Parathyroid adenoma (tissue), 2 donors: ENCODE results near the gene SBF2.
A peak's percentile ranks its signal among the peaks of the same experiment; 100 is the strongest.

Experiments used
- H2AFZ ChIP-seq: fragments of 300-600 bp; sonication (generic); one replicate; pipeline ENCODE4 v1.7.0; 2017; ENCODE audit warnings: antibody characterized with exemption, mild to moderate bottlenecking
- H3K27ac ChIP-seq: fragments of 300-600 bp; sonication (generic); one replicate; pipeline ENCODE4 v1.7.0; 2017
- H3K27me3 ChIP-seq: fragments of 300-600 bp; sonication (generic); one replicate; pipeline ENCODE4 v1.7.0; 2017; ENCODE audit warnings: low read length; ENCODE audit not compliant: control insufficient read depth, insufficient read depth
- H3K36me3 ChIP-seq: fragments of 300-600 bp; sonication (generic); one replicate; pipeline ENCODE4 v1.7.0; 2017; ENCODE audit warnings: low read length; ENCODE audit not compliant: control insufficient read depth, insufficient read depth
- H3K4me1 ChIP-seq: fragments of 300-600 bp; sonication (generic); one replicate; pipeline ENCODE4 v1.7.0; 2017; ENCODE audit warnings: control low read depth
- H3K4me2 ChIP-seq: fragments of 300-600 bp; sonication (generic); one replicate; pipeline ENCODE4 v1.7.0; 2017; ENCODE audit warnings: low read length
- H3K4me3 ChIP-seq: fragments of 300-600 bp; sonication (generic); one replicate; pipeline ENCODE4 v1.7.0; 2017; ENCODE audit warnings: low read depth, low read length
- H3K79me2 ChIP-seq: fragments of 300-600 bp; sonication (generic); one replicate; pipeline ENCODE4 v1.7.0; 2017; ENCODE audit warnings: control low read depth
- H3K9ac ChIP-seq: fragments of 300-600 bp; sonication (generic); one replicate; pipeline ENCODE4 v1.7.0; 2017; ENCODE audit warnings: mild to moderate bottlenecking
- H3K9me3 ChIP-seq: fragments of 300-600 bp; sonication (generic); one replicate; pipeline ENCODE4 v1.7.0; 2017; ENCODE audit warnings: low read length; ENCODE audit not compliant: control insufficient read depth
- TF ChIP-seq, protein P1 (sequence below): fragments of 300-600 bp; sonication (generic); IDR thresholded peaks from one replicate; pipeline ENCODE4 v1.7.0; 2017; ENCODE audit warnings: antibody characterized with exemption, mild to moderate bottlenecking
- donor health status: primary hyperparathyroidism.

SBF2 gene

DNA sequence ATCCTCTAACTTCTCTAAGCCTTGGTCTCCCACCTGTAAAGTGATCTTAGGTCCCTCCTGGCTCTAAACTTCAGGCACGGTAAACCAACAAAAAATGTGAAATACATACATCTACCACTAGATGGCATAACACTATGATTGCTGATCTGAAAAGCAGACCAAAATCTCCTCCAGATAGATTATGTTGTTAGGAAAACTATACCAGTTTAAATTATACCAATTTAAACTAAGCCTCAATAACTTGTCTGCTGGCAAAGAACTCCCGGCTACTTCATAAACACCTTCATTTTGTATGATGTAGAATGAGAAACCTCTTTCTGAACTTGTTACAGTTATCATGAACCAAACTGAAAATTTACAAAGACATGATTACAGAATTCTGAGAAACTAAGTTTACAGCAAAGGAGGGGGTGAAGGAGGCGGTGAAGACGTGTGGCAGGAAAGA is 85.9 kb downstream of the SBF2 start:
- H3K4me1 ChIP-seq, result no peaks in the 10 kb centered on the region
- no peak overlapping the region for H3K4me2 ChIP-seq
- H3K27ac ChIP-seq, result no peak overlapping the region
- TF ChIP-seq, protein P1, sequence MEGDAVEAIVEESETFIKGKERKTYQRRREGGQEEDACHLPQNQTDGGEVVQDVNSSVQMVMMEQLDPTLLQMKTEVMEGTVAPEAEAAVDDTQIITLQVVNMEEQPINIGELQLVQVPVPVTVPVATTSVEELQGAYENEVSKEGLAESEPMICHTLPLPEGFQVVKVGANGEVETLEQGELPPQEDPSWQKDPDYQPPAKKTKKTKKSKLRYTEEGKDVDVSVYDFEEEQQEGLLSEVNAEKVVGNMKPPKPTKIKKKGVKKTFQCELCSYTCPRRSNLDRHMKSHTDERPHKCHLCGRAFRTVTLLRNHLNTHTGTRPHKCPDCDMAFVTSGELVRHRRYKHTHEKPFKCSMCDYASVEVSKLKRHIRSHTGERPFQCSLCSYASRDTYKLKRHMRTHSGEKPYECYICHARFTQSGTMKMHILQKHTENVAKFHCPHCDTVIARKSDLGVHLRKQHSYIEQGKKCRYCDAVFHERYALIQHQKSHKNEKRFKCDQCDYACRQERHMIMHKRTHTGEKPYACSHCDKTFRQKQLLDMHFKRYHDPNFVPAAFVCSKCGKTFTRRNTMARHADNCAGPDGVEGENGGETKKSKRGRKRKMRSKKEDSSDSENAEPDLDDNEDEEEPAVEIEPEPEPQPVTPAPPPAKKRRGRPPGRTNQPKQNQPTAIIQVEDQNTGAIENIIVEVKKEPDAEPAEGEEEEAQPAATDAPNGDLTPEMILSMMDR, result peak; percentile 58
- H3K4me3 ChIP-seq, result no peak overlapping the region
- H3K9ac ChIP-seq, result no peak overlapping the region
- no peak overlapping the region for H2AFZ ChIP-seq
- H3K27me3 ChIP-seq, result no peaks in the 10 kb centered on the region
- no peaks in the 10 kb centered on the region for H3K9me3 ChIP-seq
- peaks cover 12% of the 10 kb centered on the region for H3K79me2 ChIP-seq
- no peaks in the 10 kb centered on the region for H3K36me3 ChIP-seq

DNA sequence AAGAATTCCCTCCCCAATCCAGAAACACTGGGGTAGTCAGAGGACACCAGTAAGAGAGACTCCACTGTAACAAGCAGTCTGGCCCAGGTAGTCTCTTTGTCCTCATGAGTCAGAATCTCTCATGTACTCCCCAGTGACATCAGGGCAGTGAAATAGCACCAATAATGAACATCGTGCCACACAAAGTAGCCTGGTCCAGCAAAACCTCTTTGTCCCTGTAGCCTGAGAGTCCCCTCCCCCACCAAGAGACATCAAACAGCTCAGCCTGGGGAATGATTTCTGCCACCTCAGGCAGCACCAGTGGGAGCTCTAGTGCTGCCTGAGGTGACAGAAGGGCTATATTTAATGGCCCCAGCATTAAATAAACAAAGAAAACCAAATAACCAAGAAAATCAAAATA is 88.1 kb downstream of the SBF2 start:
- TF ChIP-seq, protein P1, result no peak
- H3K4me2 ChIP-seq, result no peak overlapping the region
- no peak overlapping the region for H3K27ac ChIP-seq
- H3K79me2 ChIP-seq, result peaks cover 12% of the 10 kb centered on the region
- no peaks in the 10 kb centered on the region for H3K27me3 ChIP-seq
- no peaks in the 10 kb centered on the region for H3K9me3 ChIP-seq
- no peak overlapping the region for H3K9ac ChIP-seq
- no peaks in the 10 kb centered on the region for H3K36me3 ChIP-seq
- H2AFZ ChIP-seq, result no peak overlapping the region
- H3K4me1 ChIP-seq, result no peaks in the 10 kb centered on the region
- no peak overlapping the region for H3K4me3 ChIP-seq

DNA sequence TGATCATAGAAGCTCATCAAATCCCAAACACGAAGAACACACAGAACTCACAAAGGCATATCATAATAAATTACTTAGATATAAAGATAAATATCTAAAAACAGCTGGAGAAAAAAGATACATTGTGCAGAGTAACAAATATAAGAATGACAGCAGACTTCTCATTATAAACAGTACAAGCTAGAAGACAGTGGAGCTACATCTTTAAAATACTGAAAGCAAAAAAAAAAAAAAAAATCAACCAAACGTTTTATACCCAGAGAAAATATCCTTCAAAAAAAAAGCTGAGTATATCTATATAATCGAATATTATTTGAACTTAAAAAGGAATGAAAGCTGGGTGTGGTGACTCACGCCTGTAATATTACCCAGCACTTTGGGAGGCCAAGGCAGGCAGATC is 90.0 kb downstream of the SBF2 start:
- no peak overlapping the region for H3K27ac ChIP-seq
- no peak overlapping the region for H2AFZ ChIP-seq
- H3K79me2 ChIP-seq, result peaks cover 12% of the 10 kb centered on the region
- no peak overlapping the region for H3K9ac ChIP-seq
- TF ChIP-seq, protein P1, result no peak
- H3K9me3 ChIP-seq, result no peaks in the 10 kb centered on the region
- H3K27me3 ChIP-seq, result no peaks in the 10 kb centered on the region
- no peak overlapping the region for H3K4me2 ChIP-seq
- no peak overlapping the region for H3K4me3 ChIP-seq
- H3K36me3 ChIP-seq, result no peaks in the 10 kb centered on the region
- no peaks in the 10 kb centered on the region for H3K4me1 ChIP-seq

DNA sequence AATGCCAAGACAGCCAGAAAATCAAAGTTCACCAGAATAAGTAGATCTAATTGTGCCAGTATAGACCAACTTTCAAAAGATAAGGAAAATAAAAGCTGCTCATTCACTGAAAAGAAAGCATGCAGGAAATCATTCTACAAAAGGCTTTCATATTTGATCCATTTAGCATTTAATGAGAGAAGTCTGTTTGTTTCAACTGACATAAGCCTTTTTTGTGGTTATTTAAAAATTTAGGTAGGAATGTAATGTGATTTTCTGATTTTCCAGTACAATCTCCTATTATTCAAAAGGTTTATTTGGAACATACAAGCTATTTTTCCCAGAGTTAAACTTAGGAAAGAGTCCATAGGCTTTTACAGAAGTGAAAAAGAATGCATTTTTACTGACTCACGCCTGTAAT is 92.7 kb downstream of the SBF2 start:
- Histone ChIP-seq H3K36me3 (no peaks in the 10 kb centered on the region), H3K4me3 (no peak overlapping the region), H3K79me2 (peaks cover 14% of the 10 kb centered on the region), H3K27me3 (no peaks in the 10 kb centered on the region), H3K9me3 (no peaks in the 10 kb centered on the region), H3K9ac (no peak overlapping the region), H2AFZ (no peak overlapping the region), H3K27ac (no peak overlapping the region), H3K4me1 (no peaks in the 10 kb centered on the region), H3K4me2 (no peak overlapping the region)
- TF ChIP-seq, protein P1, result no peak

DNA sequence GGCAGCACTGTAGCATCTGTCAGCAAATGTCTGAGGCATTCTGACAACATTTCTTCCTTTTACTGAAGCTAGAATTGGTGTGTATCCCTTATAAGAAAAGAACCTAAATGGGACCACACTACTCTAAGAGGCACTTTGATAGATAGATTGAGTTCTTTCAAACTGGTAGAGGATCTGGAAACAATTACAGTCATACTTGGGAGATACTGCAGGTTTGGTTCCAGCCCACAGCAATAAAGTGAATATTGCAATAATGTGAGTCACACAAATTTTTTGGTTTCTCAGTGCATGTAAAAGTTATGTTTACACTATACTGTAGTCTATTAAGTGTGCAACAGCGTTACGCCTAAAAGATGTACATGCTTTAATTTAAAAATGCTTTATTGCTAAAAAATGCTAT is 96.9 kb downstream of the SBF2 start:
- Histone ChIP-seq H3K27me3 (no peaks in the 10 kb centered on the region), H3K9ac (no peak overlapping the region), H3K4me3 (no peak overlapping the region), H3K27ac (no peak overlapping the region), H3K9me3 (no peaks in the 10 kb centered on the region), H3K79me2 (peaks cover 12% of the 10 kb centered on the region), H3K4me1 (peaks cover 2% of the 10 kb centered on the region), H3K4me2 (no peak overlapping the region), H3K36me3 (no peaks in the 10 kb centered on the region), H2AFZ (no peak overlapping the region)
- TF ChIP-seq, protein P1, result no peak
